KMS-11 (cell line): ENCODE data around the gene ABCA3.
A peak's percentile ranks its signal among the peaks of the same experiment; 100 is the strongest.

Experiments
- H2AFZ ChIP-seq: fragments of 200-600 bp; sonication (generic); 2 replicates; pipeline ENCODE4 v1.6.1; 2016; ENCODE audit warnings: antibody characterized with exemption, mixed run types, low read depth
- H3K27ac ChIP-seq: fragments of 200-600 bp; sonication (generic); 2 replicates; pipeline ENCODE4 v1.6.1; 2016; ENCODE audit warnings: mild to moderate bottlenecking, mixed run types
- H3K27me3 ChIP-seq: fragments of 200-600 bp; sonication (generic); 2 replicates; pipeline ENCODE4 v1.6.1; 2017; ENCODE audit warnings: mild to moderate bottlenecking, low read depth, mixed run types, moderate library complexity; ENCODE audit not compliant: insufficient read depth
- H3K36me3 ChIP-seq: fragments of 200-600 bp; sonication (generic); 2 replicates; pipeline ENCODE4 v1.6.1; 2017; ENCODE audit warnings: mild to moderate bottlenecking, mixed run types; ENCODE audit not compliant: insufficient read depth
- H3K4me1 ChIP-seq: fragments of 200-600 bp; sonication (generic); 2 replicates; pipeline ENCODE4 v1.6.1; 2016; ENCODE audit warnings: mild to moderate bottlenecking, low read depth, mixed run types; ENCODE audit not compliant: poor library complexity, severe bottlenecking
- H3K4me2 ChIP-seq: fragments of 200-600 bp; sonication (generic); 2 replicates; pipeline ENCODE4 v1.7.0; 2016; ENCODE audit warnings: mild to moderate bottlenecking, mixed run types
- H3K4me3 ChIP-seq: fragments of 200-600 bp; sonication (generic); IDR thresholded peaks from 2 replicates; pipeline ENCODE4 v1.6.1; 2017; ENCODE audit warnings: low read depth, low read length, mixed read lengths; ENCODE audit not compliant: insufficient read depth
- H3K79me2 ChIP-seq: fragments of 200-600 bp; sonication (generic); 2 replicates; pipeline ENCODE4 v1.6.1; 2016; ENCODE audit warnings: low read depth, mixed run types; ENCODE audit not compliant: insufficient read depth
- H3K9ac ChIP-seq: fragments of 200-600 bp; sonication (generic); 2 replicates; pipeline ENCODE4 v1.6.1; 2016; ENCODE audit warnings: mild to moderate bottlenecking, mixed run types
- H4K20me1 ChIP-seq: fragments of 200-600 bp; sonication (generic); 2 replicates; pipeline ENCODE4 v1.6.1; 2016; ENCODE audit warnings: mild to moderate bottlenecking, mixed run types; ENCODE audit not compliant: insufficient read depth
- TF ChIP-seq, protein P1 (sequence below): fragments of 200-600 bp; sonication (generic); conservative IDR thresholded peaks from 2 replicates; pipeline ENCODE4 v1.6.1; 2017; ENCODE audit warnings: low read depth, mild to moderate bottlenecking, antibody characterized with exemption, low read length, moderate library complexity, mixed read lengths

The ABCA3 gene

DNA sequence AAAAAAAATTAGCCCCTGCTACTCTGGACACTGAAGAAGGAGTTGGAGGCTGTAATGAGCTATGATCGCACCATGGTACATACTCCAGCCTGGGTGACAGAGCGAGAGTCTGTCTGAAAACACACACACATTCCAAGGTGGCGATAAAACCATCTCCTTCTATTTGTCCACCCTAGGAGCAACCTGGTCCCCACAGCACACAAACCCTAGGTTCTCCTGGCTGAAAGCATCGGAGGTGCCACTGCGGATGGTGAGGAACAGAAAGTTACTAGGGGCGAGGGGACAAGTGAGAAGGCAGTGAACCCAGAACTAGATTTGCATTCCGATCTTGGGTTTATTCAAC is 87.8 kb downstream of the ABCA3 start:
- no peak overlapping the region; the same call in 1 of the 2 replicates for H3K9ac ChIP-seq
- H3K27ac ChIP-seq = peak overlapping the region; percentile 88; the same call in 1 of the 2 replicates
- H4K20me1 ChIP-seq = no peaks in the 10 kb centered on the region
- H3K27me3 ChIP-seq = no peaks in the 10 kb centered on the region
- H3K4me2 ChIP-seq = no peak overlapping the region
- no peak overlapping the region for H3K4me3 ChIP-seq
- H3K4me1 ChIP-seq = peaks cover 29% of the 10 kb centered on the region
- peaks cover 27% of the 10 kb centered on the region; the same call in 1 of the 2 replicates for H3K36me3 ChIP-seq
- H2AFZ ChIP-seq = no peak overlapping the region
- peaks cover 30% of the 10 kb centered on the region for H3K79me2 ChIP-seq
- TF ChIP-seq, protein P1, sequence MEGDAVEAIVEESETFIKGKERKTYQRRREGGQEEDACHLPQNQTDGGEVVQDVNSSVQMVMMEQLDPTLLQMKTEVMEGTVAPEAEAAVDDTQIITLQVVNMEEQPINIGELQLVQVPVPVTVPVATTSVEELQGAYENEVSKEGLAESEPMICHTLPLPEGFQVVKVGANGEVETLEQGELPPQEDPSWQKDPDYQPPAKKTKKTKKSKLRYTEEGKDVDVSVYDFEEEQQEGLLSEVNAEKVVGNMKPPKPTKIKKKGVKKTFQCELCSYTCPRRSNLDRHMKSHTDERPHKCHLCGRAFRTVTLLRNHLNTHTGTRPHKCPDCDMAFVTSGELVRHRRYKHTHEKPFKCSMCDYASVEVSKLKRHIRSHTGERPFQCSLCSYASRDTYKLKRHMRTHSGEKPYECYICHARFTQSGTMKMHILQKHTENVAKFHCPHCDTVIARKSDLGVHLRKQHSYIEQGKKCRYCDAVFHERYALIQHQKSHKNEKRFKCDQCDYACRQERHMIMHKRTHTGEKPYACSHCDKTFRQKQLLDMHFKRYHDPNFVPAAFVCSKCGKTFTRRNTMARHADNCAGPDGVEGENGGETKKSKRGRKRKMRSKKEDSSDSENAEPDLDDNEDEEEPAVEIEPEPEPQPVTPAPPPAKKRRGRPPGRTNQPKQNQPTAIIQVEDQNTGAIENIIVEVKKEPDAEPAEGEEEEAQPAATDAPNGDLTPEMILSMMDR = no peak

DNA sequence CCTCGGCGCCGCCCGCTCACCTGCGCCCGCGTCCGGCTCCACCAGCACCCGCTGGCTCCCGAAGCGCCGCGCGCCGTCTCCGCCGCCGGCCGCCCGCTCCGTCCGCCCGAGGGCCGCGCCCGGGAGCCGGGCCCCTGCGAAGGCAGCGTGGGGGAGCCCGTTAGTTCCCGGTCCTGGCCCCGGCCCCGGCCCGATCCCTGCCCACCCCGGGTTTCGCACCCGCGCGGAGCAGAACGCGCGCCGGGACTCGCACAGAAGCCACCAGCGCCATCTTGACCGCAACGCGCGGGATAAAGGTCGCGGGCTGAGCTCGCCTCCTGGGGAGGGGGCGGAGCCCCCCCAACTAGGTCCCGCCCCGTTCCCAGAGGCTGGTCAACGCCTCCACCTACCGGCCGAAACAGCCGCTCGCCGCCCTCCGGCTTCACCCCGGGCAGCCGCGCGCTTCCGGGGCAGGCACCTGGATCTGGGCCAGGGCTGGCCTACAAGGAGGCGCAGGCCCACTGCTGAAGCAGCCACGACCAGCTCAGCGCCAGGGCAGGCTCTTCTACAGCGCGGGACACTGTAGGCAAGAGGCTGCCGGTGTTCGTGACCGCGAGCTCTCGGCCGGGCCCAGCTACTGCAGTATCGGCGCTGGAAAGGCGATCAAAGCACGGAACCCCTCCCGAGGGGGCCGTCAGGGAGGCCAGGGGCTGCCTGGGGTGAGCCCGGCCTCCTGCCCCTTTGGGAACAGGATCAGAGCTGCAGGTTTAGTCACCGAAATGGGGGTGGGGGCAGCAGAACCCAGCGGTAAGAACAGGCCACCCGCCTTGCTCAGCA is 89.0 kb downstream of the ABCA3 start, which contains the start of gene ECI1:
ECI1 (minus strand) TSS at position 292 of the 816 bp plus-strand sequence; CDS start at position 271, 21 bp downstream.
- H3K9ac ChIP-seq = peak within 1 kb of the TSS; percentile 74
- H3K4me2 ChIP-seq = peak within 1 kb of the TSS; percentile 71
- peak within 1 kb of the TSS; percentile 88 for H3K27ac ChIP-seq
- H3K36me3 ChIP-seq = peaks cover 18% of the 10 kb centered on the region; the same call in 1 of the 2 replicates
- TF ChIP-seq, protein P1 = peak; percentile 62
- peak within 1 kb of the TSS; percentile 62 for H2AFZ ChIP-seq
- peaks cover 29% of the 10 kb centered on the region for H3K4me1 ChIP-seq
- H4K20me1 ChIP-seq = no peaks in the 10 kb centered on the region
- peaks cover 33% of the 10 kb centered on the region for H3K79me2 ChIP-seq
- no peak within 1 kb of the TSS for H3K4me3 ChIP-seq
- no peaks in the 10 kb centered on the region for H3K27me3 ChIP-seq

DNA sequence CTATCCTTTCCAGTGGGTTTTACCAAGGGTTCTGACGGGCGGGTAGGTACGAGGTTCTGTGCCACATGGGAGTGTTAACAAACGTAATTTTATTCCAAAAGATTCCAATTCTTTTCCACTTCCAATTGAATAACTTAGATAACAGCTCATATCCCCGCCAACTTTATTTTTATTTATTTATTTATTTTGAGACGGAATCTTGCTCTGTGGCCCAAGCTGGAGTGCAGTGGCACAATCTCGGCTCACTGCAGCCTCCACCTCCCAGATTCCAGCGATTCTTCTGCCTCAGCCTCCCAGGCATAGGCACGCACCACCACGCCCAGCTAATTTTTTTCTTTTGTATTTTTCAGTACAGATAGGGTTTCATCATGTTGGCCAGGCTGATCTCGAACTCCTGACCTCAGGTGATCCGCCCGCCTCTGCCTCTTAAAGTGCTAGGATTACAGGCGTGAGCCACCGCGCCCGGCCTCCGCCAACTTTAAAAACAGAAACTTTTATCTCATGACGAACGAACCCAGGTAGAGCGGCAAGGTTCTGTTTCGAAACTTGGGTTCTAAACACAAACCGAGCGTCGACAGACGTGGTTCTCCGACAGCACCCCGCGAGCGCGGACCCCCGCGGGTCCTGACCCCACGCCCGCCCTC is 89.8 kb downstream of the ABCA3 start:
- Histone ChIP-seq H3K27me3 (no peaks in the 10 kb centered on the region), H3K36me3 (peaks cover 15% of the 10 kb centered on the region; the same call in 1 of the 2 replicates), H4K20me1 (no peaks in the 10 kb centered on the region), H3K9ac (peak overlapping the region; percentile 74), H3K27ac (peak overlapping the region; percentile 88), H2AFZ (peak overlapping the region; percentile 62), H3K4me2 (peak overlapping the region; percentile 55), H3K4me1 (peaks cover 29% of the 10 kb centered on the region), H3K4me3 (no peak overlapping the region), H3K79me2 (peaks cover 33% of the 10 kb centered on the region)
- TF ChIP-seq, protein P1 = no peak

DNA sequence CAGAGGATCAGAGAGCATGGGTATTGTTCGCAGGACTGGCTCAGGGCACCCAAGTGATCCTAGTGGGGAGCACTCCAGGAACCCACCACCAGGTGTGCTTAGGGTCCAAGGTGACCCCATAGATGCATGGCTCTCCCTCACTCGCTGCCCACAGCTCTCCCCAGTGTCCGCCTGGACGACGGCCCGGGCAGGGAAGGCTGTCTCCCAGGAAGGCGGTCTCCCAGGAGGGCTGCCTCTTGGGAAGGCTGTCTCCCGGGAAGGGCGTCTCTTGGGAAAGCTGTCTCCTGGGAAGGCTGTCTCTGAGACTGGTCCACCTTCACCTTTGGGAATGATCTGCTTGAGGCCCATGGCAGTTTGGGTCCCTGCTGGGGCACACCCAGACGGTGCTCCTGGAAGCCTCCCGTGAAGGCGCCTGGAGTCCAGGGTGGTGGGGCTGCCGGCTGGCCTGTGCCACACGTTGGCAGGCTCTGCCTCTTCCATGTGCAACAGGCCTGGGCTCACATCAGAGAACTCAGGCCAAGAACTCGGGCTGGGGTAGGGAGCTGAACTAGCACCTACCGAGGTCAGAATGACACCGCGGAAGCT is 94.1 kb downstream of the ABCA3 start:
- H3K79me2 ChIP-seq = peaks cover 33% of the 10 kb centered on the region
- no peaks in the 10 kb centered on the region for H3K27me3 ChIP-seq
- H3K36me3 ChIP-seq = peaks cover 7% of the 10 kb centered on the region; the same call in 1 of the 2 replicates
- H2AFZ ChIP-seq = no peak overlapping the region
- no peak overlapping the region for H3K9ac ChIP-seq
- H3K27ac ChIP-seq = no peak overlapping the region
- no peak overlapping the region for H3K4me3 ChIP-seq
- H3K4me1 ChIP-seq = peaks cover 13% of the 10 kb centered on the region
- TF ChIP-seq, protein P1 = no peak
- no peaks in the 10 kb centered on the region for H4K20me1 ChIP-seq
- H3K4me2 ChIP-seq = no peak overlapping the region
